Glomerular visceral epithelial cell (primary cell): ENCODE results near the gene AP3B1.

Source experiments
- DNase-seq: peaks from one replicate; pipeline ENCODE4 v3.0.0-alpha.2; 2016; ENCODE audit errors: extremely low spot score

Gene AP3B1, protein sequence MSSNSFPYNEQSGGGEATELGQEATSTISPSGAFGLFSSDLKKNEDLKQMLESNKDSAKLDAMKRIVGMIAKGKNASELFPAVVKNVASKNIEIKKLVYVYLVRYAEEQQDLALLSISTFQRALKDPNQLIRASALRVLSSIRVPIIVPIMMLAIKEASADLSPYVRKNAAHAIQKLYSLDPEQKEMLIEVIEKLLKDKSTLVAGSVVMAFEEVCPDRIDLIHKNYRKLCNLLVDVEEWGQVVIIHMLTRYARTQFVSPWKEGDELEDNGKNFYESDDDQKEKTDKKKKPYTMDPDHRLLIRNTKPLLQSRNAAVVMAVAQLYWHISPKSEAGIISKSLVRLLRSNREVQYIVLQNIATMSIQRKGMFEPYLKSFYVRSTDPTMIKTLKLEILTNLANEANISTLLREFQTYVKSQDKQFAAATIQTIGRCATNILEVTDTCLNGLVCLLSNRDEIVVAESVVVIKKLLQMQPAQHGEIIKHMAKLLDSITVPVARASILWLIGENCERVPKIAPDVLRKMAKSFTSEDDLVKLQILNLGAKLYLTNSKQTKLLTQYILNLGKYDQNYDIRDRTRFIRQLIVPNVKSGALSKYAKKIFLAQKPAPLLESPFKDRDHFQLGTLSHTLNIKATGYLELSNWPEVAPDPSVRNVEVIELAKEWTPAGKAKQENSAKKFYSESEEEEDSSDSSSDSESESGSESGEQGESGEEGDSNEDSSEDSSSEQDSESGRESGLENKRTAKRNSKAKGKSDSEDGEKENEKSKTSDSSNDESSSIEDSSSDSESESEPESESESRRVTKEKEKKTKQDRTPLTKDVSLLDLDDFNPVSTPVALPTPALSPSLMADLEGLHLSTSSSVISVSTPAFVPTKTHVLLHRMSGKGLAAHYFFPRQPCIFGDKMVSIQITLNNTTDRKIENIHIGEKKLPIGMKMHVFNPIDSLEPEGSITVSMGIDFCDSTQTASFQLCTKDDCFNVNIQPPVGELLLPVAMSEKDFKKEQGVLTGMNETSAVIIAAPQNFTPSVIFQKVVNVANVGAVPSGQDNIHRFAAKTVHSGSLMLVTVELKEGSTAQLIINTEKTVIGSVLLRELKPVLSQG

DNA sequence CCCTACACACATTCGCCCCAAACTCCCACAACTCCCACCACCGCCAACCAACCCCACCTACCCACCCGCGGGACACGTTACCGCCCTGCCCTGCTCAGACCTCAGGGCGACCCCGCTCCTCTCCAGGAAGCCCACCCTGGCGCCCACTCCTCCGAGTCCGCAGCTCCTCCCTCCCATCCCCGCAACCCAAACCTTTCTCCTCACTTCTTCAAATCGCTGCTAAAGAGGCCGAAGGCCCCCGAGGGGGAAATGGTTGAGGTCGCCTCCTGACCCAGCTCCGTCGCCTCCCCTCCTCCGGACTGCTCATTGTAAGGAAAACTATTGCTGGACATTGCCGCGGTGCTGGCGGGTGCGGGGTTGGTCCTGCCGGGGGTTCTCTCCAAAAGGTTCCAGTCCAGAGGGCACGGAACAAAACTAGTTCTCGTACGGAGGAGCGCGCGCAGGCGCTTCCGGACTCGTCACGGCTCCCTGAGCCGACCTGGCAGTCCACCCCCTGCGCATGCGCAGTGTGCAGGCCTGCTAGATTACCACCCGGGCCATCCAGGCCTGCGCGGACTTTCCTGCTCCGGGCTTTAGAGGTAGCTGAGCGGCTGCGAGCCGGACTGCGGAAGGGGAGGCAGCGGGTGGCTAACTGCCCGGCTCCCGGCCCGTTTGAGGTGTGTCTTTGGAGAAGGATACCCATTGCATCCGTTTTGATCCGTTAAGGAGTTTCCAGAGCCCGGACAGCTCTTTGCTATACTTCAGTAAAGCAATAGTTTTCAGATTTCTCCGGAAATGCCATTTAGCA is at the start of gene AP3B1:
TSS of gene AP3B1 (minus strand) at position 451 of the 787 bp plus-strand sequence. CDS start at position 332, 119 bp downstream.
- peak; percentile 100 for DNase-seq

DNA sequence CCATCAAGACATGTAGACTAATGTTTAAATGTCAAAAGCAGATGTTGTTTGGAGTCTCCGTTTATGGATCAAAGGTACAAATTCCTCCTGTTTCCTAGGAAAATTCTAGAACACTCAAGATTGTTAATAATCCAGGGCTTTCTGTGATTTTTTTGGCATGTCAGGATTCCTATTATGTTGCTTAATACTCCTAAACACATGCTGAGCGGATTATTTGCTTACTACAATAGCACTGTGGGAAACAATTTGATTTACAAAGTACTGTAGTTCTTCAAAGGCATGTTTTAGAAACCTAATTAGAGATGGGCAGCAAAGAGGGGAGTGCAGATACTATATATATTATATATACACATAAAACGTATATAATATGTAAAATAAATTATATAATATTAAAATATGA is 46.9 kb upstream of the AP3B1 start:
- no peak for DNase-seq

DNA sequence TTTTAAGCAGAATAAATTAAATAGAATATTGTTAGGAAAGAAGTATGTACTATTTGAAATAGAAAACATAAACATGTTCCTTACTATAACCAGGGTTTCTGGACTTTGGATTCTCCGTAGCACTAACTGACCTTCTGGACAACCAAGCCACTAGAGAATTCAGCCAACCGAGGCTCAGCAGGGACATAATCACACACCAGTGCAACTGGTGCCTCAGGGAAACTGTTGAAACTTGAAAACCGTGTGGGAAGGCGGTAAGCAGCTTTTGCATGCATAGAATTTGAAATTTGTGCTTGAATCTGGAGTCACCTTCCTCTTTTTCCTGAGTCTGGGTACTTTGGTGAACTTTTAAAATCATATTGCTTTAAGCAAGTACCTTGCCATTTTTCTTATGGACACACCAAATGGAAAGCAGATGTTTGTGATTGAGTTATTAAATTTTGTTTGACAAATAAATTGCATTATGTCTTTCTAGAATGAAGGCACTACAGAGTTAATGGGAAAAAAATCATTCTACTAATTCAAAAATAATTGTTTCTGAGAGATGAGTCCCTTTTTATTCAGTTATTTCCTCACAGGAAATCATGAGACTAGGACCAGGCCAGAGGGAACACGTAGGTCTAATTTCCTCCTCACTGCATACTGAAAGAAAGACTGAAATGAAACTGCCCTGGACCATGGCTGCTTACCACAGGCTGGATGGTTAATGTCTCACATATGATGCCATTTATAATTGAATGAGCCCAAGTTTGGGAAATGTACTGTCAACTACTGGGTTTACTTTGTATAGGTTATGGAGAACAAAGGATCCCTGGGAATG is 45.3 kb upstream of the AP3B1 start:
- DNase-seq, result no peak

DNA sequence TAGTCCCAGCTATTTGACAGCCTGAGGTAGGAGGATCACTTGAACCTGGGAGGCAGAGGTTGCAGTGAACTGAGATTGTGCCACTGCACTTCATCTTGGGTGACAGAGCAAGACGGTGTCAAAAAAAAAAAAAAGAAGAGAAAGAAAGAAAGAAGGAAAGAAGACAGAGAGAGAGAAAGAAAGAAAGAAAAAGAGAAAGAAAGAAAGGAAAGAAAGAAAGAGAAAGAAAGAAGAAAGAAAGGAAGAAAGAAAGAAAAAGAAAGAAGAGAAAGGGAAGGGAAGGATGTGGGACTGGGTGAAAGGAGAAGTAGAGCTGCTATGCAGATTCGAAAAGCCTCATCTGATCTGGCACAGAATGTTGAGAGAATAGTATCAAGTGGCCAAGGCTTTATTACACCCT is 42.2 kb upstream of the AP3B1 start:
- no peak for DNase-seq

DNA sequence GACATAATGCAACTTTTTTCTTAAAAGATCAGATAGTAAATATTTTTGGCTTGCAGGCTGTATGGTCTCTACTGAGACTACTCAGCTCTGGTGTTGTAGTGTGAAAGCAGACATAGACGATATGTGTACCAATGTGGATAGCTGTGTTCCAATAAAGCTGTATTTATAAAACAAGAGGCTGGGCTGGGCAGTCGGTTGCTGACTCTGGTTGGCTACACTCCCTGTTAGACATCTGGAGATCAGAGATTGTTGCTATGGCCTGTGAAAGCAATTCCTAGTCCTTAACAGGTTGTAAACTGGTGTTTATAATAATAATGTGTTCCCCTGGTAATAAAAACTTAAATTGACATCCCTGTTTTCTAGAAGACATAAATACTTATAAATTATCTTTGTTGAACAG is 41.5 kb upstream of the AP3B1 start:
- DNase-seq, result no peak

DNA sequence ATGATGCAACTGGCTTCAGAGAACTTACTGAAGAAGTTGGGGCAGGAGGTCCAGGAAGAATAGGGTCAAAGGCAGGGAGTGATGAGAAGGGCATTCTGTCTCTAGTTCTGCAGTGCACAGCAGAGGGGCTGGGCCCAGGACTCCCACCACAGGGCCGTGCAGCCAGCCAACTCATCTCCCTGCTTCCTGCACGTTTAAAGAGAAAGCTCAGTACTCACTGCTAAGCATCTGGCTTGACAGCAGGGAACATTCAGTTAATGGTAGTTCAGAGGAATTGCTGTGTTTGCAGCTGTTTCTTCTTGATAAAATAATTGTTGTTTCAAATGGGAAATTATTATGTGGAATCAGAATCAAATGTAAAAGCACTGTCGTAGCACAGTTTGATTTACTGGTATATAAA is 40.3 kb upstream of the AP3B1 start:
- no peak for DNase-seq

DNA sequence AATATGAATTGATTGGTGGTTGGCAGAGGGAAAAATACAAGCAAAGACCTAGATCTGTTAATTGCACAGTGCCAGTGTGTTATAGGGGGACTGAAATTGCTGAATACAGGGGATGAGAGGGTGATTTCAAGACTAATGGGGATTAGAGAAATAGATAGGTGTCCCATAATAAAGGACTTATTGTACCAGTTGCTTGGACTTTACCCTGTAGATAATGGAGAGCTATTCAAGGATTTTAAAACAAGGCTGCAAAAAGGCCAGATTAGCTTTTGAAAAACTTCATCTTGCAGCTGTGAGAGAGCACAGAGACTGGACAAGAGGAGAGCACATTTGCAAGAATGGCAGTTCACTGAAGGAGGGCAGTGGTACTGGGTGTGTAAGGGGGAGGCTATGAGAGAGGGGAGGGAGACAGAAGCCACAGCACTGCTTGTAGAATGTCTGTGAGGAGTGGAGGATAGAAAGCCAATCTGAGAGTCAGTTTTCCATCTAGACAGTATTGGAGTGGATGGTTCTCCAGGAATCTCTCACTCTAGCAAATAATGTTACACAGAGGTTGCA is 37.1 kb upstream of the AP3B1 start:
- DNase-seq, result no peak

DNA sequence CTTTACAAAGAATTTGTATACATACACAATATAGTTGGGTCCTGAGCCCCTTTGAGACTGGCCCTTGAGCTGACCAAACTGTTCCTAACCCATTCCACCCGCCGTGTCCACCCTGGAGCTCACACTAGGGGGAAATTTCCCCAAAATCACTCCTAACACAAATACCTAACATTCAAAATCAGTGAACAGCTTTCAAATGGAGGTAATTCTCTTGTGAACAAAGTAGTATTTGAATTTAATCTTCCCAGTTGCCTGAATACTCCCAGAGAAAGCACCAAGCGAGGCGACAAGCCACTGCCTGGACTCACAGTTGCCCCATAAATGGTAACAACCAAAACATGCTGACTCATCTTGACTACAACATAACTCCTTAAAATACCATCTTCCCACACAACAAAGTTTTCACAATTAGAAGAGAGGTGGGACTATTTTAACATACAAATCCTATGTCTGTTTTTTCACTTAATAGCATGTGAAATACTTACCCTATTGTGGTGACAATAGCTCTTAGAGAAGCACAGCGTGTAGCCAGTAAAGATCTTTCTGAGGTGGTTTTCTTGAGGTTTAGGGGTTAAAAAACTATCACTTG is 34.2 kb upstream of the AP3B1 start:
- no peak for DNase-seq

DNA sequence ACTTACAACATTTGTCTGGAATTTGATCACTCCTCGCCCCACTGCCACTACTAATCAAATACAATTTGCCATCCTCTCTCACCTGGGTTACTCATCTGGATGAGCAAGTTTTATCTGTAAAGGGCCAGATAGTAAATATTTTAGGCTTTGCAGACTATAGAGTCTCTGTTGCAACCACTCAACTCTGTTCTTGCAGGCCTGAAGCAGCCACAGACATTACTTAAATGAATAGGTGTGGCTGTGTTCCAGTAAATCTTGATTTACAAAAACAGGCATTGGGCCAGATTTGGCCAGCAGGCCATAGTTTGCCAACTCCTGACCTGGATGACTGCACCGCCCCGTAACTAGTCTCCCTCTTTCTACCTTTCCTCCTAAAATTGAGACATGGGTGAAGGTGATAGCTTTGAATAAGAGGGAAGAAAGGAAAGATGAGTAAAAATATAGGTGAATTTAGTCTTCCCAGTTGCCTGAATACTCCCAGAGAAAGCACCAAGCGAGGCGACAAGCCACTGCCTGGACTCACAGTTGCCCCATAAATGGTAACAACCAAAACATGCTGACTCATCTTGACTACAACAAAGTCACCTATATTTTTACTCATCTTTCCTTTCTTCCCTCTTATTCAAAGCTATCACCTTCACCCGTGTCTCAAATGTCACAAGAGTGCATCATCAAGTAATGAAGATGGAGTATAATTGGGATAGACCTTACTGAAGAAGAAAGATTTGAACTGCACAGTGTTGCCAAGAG is 33.4 kb upstream of the AP3B1 start:
- no peak for DNase-seq

DNA sequence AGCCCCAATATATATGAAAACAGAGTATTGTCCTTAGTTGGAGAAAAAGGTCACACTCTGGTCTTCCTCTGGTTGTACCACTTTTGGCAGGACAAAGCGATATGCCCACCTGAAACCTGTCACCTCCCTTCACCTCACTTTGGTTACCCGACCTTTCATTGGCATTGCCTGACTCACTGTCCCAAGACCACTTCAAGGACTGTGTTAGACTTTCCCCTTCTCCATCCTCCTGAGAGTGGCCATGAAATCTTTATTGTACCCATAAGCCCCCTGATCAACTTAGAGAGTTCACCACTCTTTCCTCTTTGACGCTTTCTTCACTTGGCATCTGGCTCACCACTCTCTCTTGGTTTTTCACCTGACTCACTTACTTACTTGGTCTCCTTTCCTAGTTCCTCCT is 32.4 kb upstream of the AP3B1 start:
- DNase-seq, result no peak

DNA sequence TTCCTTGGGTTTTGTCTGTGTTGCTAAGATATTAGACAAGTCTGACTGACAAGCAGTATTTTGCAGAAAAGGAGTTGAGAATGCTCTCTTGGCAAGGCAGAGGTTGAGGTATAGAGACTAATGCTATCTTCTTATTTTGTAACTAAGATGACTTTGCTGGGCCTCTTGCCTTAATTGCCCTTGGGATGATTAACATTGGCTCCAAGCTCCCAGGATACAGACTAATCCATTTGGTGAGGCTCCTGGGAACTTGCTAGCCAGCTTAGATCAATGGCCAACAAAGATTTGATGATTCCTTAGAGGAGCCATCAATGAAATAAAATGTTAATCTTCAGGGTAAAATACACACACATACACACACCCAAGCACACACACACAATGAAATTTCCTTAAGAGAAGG is 28.7 kb upstream of the AP3B1 start:
- DNase-seq, result no peak

DNA sequence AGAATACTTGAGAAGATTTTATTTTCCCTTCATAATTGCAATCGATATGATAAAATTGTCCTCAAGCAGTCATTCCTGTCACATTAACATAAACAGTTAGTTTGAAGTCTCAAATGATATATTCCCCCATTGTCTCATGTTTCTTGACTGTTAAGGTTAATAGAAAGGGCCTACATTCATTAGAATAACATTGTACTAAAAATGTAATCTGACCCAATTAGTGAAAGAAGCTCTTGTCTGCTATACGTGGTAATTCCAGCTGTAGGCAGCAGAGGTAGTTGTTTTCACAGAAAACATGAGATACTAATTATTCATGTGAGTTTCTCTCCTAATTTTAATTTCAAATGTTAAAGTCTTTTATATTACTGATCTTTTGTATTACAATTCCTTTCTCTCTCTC is 25.9 kb upstream of the AP3B1 start:
- peak; percentile 6 for DNase-seq

DNA sequence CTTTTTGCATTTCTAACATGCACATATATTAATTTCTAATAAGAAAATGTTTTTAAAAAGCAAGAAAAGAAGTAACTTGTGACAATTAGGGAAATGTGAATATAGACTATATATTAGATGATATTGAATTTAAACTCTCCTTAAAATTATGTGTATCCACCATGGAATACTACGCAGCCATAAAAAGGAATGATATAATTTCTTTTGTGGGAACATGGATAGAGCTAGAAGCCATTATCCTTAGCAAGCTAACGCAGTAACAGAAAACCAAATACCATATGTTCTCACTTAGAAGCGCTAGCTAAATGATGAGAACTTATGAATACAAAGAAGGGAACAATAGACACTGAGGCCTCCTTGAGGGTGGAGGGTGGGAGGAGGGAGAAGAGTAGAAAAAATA is 23.8 kb upstream of the AP3B1 start:
- no peak for DNase-seq

DNA sequence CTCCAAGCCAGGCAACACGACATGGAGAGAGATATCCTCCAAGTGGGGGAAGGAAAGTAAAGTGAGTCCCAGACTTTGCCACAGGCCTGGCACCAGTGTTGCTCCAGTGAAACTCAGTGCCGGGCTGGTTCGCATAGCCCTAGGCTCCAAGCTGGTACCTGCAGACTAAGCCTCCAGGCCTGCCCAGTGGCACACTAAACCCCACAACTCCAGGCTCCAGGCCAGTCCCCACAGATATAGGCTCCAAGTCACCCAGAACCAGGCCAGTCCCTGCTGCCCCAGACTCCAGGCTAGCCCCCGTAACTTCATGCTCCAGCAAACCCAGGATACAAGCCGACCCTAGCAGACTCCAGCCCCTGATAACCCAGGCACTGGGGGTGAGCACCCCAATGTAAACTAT is 23.0 kb upstream of the AP3B1 start:
- DNase-seq, result no peak

DNA sequence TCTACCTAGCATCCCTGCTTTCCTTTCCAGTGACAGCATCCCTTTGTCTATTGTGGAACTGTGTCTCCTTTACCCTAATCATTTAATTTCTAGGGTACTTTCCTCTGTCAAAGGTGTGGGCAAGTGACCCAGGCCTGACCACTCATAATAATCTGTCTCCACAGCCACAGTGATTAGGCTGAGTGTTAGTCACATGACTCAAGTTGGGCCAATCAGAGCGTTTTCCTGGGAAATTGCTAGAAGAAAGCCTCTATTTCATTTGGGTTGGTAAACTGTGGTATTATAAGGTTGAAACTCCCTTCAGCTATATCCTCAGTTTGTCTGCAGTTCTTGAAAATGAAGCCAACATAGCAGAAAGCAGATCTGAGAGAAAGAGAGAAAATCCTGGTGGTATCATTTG is 14.2 kb upstream of the AP3B1 start:
- DNase-seq, result no peak

DNA sequence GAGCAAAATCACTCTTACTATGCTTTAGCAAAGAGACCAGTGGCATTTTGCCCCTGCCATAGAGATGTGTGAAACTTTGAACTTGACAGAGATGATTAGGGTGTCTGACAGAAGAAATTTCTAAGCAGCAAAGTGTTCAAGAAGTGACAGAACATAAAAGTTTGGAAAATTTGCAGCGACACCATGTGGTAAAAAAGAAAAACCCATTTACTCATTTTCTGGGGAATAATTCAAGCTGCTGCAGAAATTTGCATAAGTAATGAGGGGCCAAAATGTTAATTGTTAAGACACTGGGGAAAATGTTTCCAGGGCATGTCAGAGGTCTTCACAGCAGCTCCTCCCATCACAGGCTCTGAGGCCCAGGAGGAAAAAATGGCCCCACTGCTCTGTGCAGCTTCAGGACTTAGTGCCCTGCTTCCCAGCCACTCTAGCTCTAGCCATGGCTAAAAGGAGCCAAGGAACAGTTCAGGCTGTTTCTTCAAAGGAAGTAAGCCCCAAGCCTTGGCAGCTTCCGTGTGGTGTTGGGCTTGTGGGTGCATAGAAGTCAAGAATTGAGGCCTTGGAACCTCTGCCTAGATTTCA is 6.1 kb upstream of the AP3B1 start:
- DNase-seq, result no peak

DNA sequence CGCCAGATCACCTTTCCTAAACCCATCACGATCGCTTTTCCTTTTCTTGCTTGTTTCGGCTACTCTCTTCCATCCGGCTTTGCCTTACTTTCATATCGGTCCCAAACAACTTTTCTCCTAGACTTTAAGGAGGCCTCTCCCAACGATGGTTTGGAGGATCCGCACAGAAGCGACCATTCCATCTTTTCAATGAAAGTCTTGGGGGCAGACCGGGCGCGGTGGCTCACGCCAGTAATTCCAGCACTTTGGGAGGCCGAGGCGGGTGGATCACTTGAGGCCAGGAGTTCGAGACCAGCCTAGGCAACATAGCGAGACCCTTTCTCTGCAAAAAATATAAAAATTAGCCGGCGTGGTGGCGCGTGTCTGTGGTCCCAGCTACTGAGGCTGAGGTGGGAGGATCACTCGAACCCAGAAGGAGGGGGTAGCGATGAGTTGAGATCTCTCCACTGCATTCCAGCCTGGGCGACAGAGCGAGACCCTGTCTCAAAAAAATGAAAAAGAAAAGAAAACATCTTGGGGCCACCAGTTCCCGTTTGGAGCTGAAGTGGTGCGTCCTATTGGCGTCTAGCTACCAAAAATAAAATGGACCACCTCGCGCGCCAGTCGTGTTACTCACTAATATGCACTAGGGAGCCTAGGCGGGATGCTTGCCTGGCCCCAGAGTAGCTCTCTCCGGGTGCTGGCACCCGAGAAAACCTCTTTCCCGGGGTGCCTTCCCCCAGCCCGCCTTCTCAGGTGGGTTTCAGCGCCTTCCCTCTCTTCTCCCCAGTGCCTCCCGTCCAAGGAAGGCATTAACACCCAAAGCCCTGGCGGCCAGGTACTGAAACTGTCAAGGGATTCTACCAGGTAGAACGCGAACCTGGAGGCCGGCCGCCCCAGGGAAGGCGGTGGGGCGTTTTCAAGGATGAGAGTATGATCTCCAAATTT is 800 bp upstream of the AP3B1 start:
- peak; percentile 22 for DNase-seq

DNA sequence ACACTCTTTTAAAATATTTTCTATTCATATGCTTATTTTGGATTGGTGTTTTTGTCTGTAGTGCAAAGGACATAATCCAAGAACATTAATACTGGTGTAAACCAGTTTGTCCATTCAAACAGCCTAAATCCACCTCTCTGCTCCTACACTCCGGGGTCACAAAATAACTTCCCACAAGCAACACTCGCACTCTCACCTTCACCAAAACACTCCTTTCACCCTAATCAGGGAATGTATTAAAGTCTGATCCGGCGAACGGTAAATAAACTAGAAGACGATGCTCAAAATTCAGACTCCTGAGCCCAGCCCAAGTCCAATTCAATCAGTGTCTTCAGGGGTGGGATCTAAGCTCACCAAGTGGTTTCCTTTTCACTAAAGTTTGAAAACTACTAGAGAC is 649 bp downstream of the AP3B1 start:
- peak; percentile 12 for DNase-seq
